Neural progenitor cell (in vitro differentiated cells): ENCODE data around the gene TRIM42. TPM values are rescaled to one million over a fixed set of nuclear protein-coding genes. Genes with fewer than 3 reads are reported as not detected.

Source experiments
- DNase-seq: peaks from one replicate; pipeline ENCODE4 v3.0.0-alpha.2; 2016; ENCODE audit warnings: low spot score
- H2AFZ ChIP-seq: fragments of 200-600 bp; sonication (generic); replicated peaks from 2 replicates; pipeline ENCODE4 v1.6.1; 2016; ENCODE audit warnings: antibody characterized with exemption
- H3F3A ChIP-seq: fragments of 200-600 bp; sonication (generic); 2 replicates; pipeline ENCODE4 v1.6.1; 2016; ENCODE audit warnings: antibody characterized with exemption, low read depth
- H3K27ac ChIP-seq: fragments of 200-600 bp; sonication (generic); 2 replicates; pipeline ENCODE4 v1.5.1; 2016; ENCODE audit warnings: mild to moderate bottlenecking
- H3K27me3 ChIP-seq: fragments of 200-600 bp; sonication (generic); 2 replicates; pipeline ENCODE4 v1.6.1; 2016; ENCODE audit warnings: mild to moderate bottlenecking, moderate library complexity
- H3K36me3 ChIP-seq: fragments of 200-600 bp; sonication (generic); 2 replicates; pipeline ENCODE4 v1.5.1; 2016
- H3K4me1 ChIP-seq: fragments of 200-600 bp; sonication (generic); 2 replicates; pipeline ENCODE4 v1.6.1; 2016; ENCODE audit warnings: mixed run types
- H3K4me2 ChIP-seq: fragments of 200-600 bp; sonication (generic); 2 replicates; pipeline ENCODE4 v1.6.1; 2016
- H3K4me3 ChIP-seq: fragments of 200-600 bp; sonication (generic); 2 replicates; pipeline ENCODE4 v1.5.1; 2016
- H3K79me2 ChIP-seq: fragments of 200-600 bp; sonication (generic); 2 replicates; pipeline ENCODE4 v1.6.1; 2016; ENCODE audit warnings: low read depth
- H3K9ac ChIP-seq: fragments of 200-600 bp; sonication (generic); 2 replicates; pipeline ENCODE4 v1.6.1; 2016
- H3K9me3 ChIP-seq: fragments of 200-600 bp; sonication (generic); 2 replicates; pipeline ENCODE4 v1.5.1; 2016; ENCODE audit warnings: low read depth
- H4K20me1 ChIP-seq: fragments of 200-600 bp; sonication (generic); 2 replicates; pipeline ENCODE4 v1.6.1; 2016; ENCODE audit warnings: low read depth
- H3K27ac Mint-ChIP-seq: 3 replicates; pipeline ENCODE4 v1.8.0; 2021; ENCODE audit warnings: mixed read lengths
- H3K27me3 Mint-ChIP-seq: 2 replicates; pipeline ENCODE4 v1.8.0; 2022; ENCODE audit warnings: low read depth, mild to moderate bottlenecking, inconsistent platforms, moderate library complexity, mixed read lengths; ENCODE audit not compliant: insufficient read depth
- H3K36me3 Mint-ChIP-seq: 3 replicates; pipeline ENCODE4 v1.8.0; 2021; ENCODE audit warnings: mixed read lengths
- H3K4me1 Mint-ChIP-seq: 3 replicates; pipeline ENCODE4 v1.8.0; 2021; ENCODE audit warnings: mixed read lengths
- H3K4me3 Mint-ChIP-seq: 3 replicates; pipeline ENCODE4 v1.8.0; 2021; ENCODE audit warnings: mild to moderate bottlenecking, moderate library complexity, mixed read lengths
- H3K9me3 Mint-ChIP-seq: 3 replicates; pipeline ENCODE4 v1.8.0; 2020; ENCODE audit warnings: mixed read lengths
- CTCF ChIP-seq: fragments of 200-600 bp; sonication (generic); IDR thresholded peaks from 2 replicates; pipeline ENCODE4 v1.5.1; 2017; ENCODE audit warnings: antibody characterized with exemption, mild to moderate bottlenecking
- EZH2 ChIP-seq: fragments of 200-600 bp; sonication (generic); IDR thresholded peaks from 2 replicates; pipeline ENCODE4 v1.6.1; 2017; ENCODE audit warnings: antibody characterized with exemption, mild to moderate bottlenecking, moderate library complexity
- EZH2phosphoT487 ChIP-seq: fragments of 200-600 bp; sonication (generic); IDR thresholded peaks from 2 replicates; pipeline ENCODE4 v1.6.1; 2017; ENCODE audit warnings: antibody characterized with exemption
- total RNA-seq: library from RNA; depleted of rRNA; stranded (reverse); fragments of >200 nt; gene quantifications from 2 replicates; pipeline ENCODE4 v1.2.3, GENCODE V29; 2015; ENCODE audit warnings: low replicate concordance

TRIM42 gene
- total RNA-seq, 1 donor from 2014 or later, result not detected

- Histone ChIP-seq H3K4me3 (no peak overlapping the region), H3K79me2 (no peaks in the 10 kb centered on the region), H3F3A (no peaks in the 10 kb centered on the region), H2AFZ (no peak overlapping the region), H3K36me3 (no peaks in the 10 kb centered on the region), H3K4me1 (no peaks in the 10 kb centered on the region), H3K27me3 (no peaks in the 10 kb centered on the region), H3K4me2 (no peak overlapping the region), H3K9me3 (no peaks in the 10 kb centered on the region), H3K9ac (no peak overlapping the region), H4K20me1 (no peaks in the 10 kb centered on the region), H3K27ac (no peak overlapping the region)
- Mint-ChIP-seq H3K36me3 (peaks cover 2% of the 10 kb centered on the region), H3K4me3 (no peak overlapping the region), H3K27me3 (peaks cover 5% of the 10 kb centered on the region), H3K27ac (peak overlapping the region; percentile 48), H3K9me3 (peaks cover 3% of the 10 kb centered on the region), H3K4me1 (peaks cover 10% of the 10 kb centered on the region)
- TF ChIP-seq CTCF, result no peak
- no peak for TF ChIP-seq EZH2phosphoT487
- TF ChIP-seq EZH2, result no peak
- no peak for DNase-seq
Observed at GRCh38 chr3:140711390-140712035, 33.6 kb downstream of the TRIM42 start.

- H3K27ac ChIP-seq, result no peak overlapping the region
- H3K4me1 ChIP-seq, result no peaks in the 10 kb centered on the region
- Mint-ChIP-seq H3K4me3 (no peak overlapping the region), H3K27ac (no peak overlapping the region), H3K9me3 (peaks cover 2% of the 10 kb centered on the region), H3K27me3 (peaks cover 5% of the 10 kb centered on the region), H3K4me1 (peaks cover 10% of the 10 kb centered on the region), H3K36me3 (peaks cover 2% of the 10 kb centered on the region)
- DNase-seq, result no peak
- no peak overlapping the region for H3K9ac ChIP-seq
- no peak overlapping the region for H3K4me2 ChIP-seq
- no peaks in the 10 kb centered on the region for H3K9me3 ChIP-seq
- no peaks in the 10 kb centered on the region for H4K20me1 ChIP-seq
- H3K36me3 ChIP-seq, result no peaks in the 10 kb centered on the region
- H2AFZ ChIP-seq, result no peak overlapping the region
- no peaks in the 10 kb centered on the region for H3K27me3 ChIP-seq
- H3F3A ChIP-seq, result no peaks in the 10 kb centered on the region
- H3K79me2 ChIP-seq, result no peaks in the 10 kb centered on the region
- TF ChIP-seq EZH2phosphoT487 (no peak), CTCF (no peak), EZH2 (no peak)
- H3K4me3 ChIP-seq, result no peak overlapping the region
Observed at GRCh38 chr3:140712301-140712700, 34.4 kb downstream of the TRIM42 start.

- Histone ChIP-seq H3K27me3 (no peaks in the 10 kb centered on the region), H3K4me2 (no peak overlapping the region), H3K79me2 (no peaks in the 10 kb centered on the region), H3F3A (no peaks in the 10 kb centered on the region), H4K20me1 (no peaks in the 10 kb centered on the region), H3K27ac (no peak overlapping the region), H3K36me3 (no peaks in the 10 kb centered on the region), H3K9me3 (no peaks in the 10 kb centered on the region), H3K9ac (no peak overlapping the region), H3K4me1 (no peaks in the 10 kb centered on the region), H3K4me3 (no peak overlapping the region), H2AFZ (no peak overlapping the region)
- peaks cover 2% of the 10 kb centered on the region for H3K9me3 Mint-ChIP-seq
- H3K4me3 Mint-ChIP-seq, result no peak overlapping the region
- DNase-seq, result no peak
- peaks cover 10% of the 10 kb centered on the region for H3K4me1 Mint-ChIP-seq
- peaks cover 2% of the 10 kb centered on the region for H3K36me3 Mint-ChIP-seq
- TF ChIP-seq CTCF (no peak), EZH2phosphoT487 (no peak), EZH2 (no peak)
- peaks cover 3% of the 10 kb centered on the region for H3K27me3 Mint-ChIP-seq
- no peak overlapping the region for H3K27ac Mint-ChIP-seq
Observed at GRCh38 chr3:140715035-140715434, 37.2 kb downstream of the TRIM42 start.
